NCI-H524 treated with DMSO at 0.1 percent for 48 hours (cell line): ENCODE data around the gene REEP6.

Experiments used
- DNase-seq: peaks from one replicate; lab custom pipeline; 2025; lab: John Stamatoyannopoulos, UW

The REEP6 gene

GRCh38 chr19:1491114-1491848, at the start of gene REEP6:
REEP6 (plus strand) TSS chr19:1491181; CDS start chr19:1491270, 89 bp downstream.
- DNase-seq: no peak

DNA sequence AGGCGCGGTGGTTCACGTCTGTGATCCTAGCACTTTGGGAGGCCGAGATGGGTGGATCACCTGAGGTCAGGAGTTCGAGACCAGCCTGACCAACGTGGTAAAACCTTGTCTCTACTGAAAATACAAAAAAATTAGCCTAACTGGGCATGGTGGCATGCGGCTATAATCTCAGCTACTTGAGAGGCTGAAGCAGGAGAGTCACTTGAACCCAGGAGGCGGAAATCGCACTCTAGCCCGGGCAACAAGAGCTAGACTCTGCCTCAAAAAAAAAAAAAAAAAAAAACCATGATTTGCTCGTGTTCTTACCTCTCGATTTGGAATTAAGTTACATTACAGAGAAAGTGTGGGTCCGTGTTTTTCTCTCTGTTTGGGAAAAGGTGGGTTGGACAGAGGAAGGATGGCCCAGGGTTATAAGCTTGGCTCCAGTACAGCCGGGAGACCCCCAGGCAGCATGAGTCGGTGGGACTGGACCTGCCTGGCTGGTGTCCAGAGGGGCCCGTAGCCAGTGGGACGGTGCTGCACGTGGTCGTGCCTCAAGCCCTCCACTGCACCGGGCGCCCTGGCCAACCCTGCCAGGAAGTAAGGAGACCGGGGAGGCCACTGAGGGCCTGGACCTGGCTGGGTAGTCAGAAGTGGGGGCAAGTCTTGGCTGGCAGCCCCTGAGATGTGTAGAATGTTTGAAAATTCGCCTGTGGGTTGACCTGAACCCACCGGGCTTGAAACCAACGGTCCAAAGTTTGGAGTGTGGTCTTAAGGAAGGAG, 49.1 kb upstream of the REEP6 start:
- DNase-seq: no peak

- no peak for DNase-seq
These were observed 45.6 kb upstream of the REEP6 start for GRCh38 chr19:1445185-1445931.

GRCh38 chr19:1445932-1446712, 44.9 kb upstream of the REEP6 start:
- DNase-seq: no peak

DNA sequence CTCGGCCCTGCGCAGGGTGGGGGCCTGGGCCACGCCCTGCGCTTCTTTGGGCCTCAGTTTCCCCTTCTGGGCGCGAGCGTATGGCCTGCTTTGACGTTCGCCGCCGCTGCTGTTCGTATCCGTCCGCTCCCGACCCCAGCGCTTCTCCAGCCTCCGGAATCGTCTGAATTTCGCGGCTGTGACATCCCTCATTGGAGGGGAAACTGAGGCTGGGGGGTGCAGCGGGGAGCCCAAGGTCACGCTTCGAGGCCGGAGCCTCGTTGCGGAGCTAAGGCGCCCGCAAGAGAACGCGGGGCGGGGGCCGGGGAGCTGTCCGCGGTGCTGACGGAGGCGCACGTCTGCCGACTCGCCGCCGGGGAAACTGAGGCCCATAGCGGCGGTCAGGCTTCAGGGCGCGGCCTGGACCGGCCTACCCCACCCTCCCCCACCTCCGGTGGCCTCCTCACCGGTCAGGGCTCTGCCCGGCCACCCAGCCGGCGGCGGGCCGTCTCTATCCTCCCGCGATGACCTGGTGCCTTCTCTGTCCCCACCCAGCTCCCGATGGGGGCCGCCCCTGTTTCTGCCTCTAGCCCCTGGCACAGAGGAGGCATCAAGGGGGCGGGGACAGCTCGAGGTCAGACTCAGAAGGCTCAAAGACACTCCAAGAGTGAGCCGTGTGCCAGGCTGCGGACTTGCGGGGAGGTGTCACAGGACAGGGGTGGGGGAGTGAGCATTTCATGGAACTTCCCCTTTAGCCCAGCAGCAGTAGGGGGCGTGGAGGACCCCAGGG, 44.1 kb upstream of the REEP6 start:
- DNase-seq: no peak

GRCh38 chr19:1447504-1447903, 43.5 kb upstream of the REEP6 start:
- no peak for DNase-seq

GRCh38 chr19:1447944-1448343, 43.0 kb upstream of the REEP6 start:
- no peak for DNase-seq

GRCh38 chr19:1449467-1450442, 41.2 kb upstream of the REEP6 start, which contains the start of gene APC2:
APC2 (plus strand) TSS chr19:1450121; CDS start chr19:1453002, 2,881 bp downstream.
- peak; percentile 43 for DNase-seq

GRCh38 chr19:1450735-1451731, 39.9 kb upstream of the REEP6 start:
- DNase-seq: no peak

GRCh38 chr19:1451916-1452801, 38.8 kb upstream of the REEP6 start:
- DNase-seq: no peak

GRCh38 chr19:1452802-1453524, 38.0 kb upstream of the REEP6 start:
- DNase-seq: no peak

- DNase-seq: no peak
These were observed 37.2 kb upstream of the REEP6 start for GRCh38 chr19:1453525-1454364.

- DNase-seq: no peak
These were observed 36.0 kb upstream of the REEP6 start for GRCh38 chr19:1455002-1455335.

DNA sequence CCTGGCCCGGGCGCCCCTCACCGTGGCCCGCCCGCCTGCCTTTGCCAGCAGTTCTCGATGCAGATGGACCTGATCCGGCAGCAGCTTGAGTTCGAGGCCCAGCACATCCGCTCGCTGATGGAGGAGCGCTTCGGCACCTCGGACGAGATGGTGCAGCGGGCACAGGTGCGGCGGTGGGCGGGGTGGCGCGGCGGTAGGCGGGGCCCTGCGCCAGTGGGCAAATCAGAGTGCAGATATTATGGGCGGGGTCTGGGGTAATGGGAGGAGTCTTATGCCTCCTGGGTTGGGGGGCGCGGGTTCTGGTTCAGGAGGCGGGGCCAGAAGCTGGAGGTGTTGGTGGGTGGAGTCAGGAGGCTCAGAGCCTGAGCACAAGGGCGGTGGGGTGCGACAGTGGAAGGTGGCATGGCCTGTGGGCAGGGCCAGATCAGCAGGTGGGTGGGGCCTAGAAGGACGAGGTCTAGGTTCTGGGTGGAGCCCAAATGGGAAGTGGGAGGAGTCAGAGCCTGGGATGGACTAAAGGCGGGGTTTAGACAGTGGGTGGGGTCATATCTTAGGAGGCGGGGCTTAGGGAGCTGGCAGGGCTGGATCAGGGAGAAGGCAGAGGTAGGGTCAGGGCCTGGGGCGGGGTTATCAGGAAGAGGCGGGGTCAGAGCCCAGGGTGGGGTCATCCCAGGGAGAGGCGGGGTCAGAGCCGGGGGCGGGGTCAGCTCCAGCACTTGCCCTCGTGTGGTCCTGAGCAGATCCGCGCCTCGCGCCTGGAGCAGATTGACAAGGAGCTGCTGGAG, 35.5 kb upstream of the REEP6 start:
- DNase-seq: no peak
